ENCODE results near the gene MMP19.

The MMP19 gene, protein sequence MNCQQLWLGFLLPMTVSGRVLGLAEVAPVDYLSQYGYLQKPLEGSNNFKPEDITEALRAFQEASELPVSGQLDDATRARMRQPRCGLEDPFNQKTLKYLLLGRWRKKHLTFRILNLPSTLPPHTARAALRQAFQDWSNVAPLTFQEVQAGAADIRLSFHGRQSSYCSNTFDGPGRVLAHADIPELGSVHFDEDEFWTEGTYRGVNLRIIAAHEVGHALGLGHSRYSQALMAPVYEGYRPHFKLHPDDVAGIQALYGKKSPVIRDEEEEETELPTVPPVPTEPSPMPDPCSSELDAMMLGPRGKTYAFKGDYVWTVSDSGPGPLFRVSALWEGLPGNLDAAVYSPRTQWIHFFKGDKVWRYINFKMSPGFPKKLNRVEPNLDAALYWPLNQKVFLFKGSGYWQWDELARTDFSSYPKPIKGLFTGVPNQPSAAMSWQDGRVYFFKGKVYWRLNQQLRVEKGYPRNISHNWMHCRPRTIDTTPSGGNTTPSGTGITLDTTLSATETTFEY

DNA sequence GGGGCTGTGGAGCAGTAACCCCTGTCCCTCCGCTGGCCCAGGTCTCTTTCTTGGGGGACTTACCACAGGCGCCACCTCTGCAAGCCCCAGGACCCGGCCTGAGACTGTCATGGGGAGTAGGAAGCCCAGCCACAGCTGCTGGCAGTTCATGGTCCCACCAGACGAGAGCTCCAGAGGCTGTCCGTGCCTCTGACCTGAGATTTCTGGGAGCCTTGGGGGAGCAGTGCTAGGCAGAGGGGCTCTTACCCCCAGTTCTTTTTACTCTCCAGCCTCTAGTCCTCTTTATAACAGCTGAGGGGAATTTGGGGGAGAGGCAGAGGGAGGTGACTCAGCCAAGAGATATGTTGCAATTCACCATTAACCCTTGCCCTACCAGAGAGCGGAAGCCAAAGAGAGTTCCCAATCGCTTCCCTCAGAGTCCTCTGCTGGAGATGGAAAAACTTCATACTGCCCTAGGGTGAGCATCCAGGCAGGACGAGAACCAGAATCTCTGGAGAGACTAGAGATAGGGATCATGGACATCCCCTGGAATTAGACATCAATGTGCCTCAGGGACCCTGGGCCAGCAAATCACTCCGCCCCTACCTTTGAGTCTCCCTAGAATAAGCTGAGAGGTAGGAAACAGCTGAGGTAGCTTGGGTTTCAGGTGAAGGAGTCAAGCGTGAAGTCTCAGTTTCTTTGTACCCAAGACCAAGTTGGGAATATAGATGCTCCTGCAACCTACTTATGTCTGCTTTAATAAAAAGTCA is at the start of gene MMP19:
Gene MMP19 (minus strand): TSS at position 256 of the 749 bp plus-strand sequence. CDS start 106 bp downstream, at position 150.
- no peaks in the 10 kb centered on the region for H3K36me3 ChIP-seq (ENCODE audit: insufficient read depth)
- H3K79me2 ChIP-seq (ENCODE audit: insufficient read depth, low read depth): no peaks in the 10 kb centered on the region
- H3K27ac ChIP-seq: no peak within 1 kb of the TSS
- H3K4me2 ChIP-seq: no peak within 1 kb of the TSS
- H3K4me3 ChIP-seq (IDR thresholded peaks at IDR 0.05; ENCODE audit: insufficient read depth, low read depth, low read length): no peak within 1 kb of the TSS
- H4K20me1 ChIP-seq (ENCODE audit: insufficient read depth): no peaks in the 10 kb centered on the region
- TF ChIP-seq, protein P1, sequence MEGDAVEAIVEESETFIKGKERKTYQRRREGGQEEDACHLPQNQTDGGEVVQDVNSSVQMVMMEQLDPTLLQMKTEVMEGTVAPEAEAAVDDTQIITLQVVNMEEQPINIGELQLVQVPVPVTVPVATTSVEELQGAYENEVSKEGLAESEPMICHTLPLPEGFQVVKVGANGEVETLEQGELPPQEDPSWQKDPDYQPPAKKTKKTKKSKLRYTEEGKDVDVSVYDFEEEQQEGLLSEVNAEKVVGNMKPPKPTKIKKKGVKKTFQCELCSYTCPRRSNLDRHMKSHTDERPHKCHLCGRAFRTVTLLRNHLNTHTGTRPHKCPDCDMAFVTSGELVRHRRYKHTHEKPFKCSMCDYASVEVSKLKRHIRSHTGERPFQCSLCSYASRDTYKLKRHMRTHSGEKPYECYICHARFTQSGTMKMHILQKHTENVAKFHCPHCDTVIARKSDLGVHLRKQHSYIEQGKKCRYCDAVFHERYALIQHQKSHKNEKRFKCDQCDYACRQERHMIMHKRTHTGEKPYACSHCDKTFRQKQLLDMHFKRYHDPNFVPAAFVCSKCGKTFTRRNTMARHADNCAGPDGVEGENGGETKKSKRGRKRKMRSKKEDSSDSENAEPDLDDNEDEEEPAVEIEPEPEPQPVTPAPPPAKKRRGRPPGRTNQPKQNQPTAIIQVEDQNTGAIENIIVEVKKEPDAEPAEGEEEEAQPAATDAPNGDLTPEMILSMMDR (conservative IDR thresholded peaks at IDR 0.05; ENCODE audit: low read depth, low read length): no peak
- no peaks in the 10 kb centered on the region for H3K4me1 ChIP-seq (ENCODE audit: low read depth, poor library complexity, severe bottlenecking)
- H3K9ac ChIP-seq: no peak within 1 kb of the TSS
- no peaks in the 10 kb centered on the region; the same call in 1 of the 2 replicates for H3K27me3 ChIP-seq (ENCODE audit: insufficient read depth, low read depth)
- no peak within 1 kb of the TSS for H2AFZ ChIP-seq (ENCODE audit: low read depth)

DNA sequence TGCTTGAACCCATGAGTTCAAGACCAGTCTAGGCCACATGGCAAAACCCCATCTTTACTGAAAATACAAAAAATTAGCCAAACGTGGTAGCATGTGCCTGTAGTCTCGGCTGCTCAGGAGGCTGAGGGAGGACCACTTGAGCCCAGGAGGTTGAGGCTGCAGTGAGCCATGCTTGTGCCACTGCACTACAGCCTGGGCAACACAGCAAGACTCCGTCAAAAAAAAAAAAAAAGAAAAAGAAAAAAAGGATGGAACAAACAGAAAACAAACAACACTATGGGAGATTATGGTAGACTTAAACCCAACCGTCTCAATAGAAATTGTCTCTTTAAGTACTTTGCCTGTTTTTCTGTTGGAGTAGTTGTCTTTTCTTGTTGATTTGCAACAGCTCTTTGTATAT is 48.6 kb upstream of the MMP19 start:
- TF ChIP-seq, protein P1 (conservative IDR thresholded peaks at IDR 0.05; ENCODE audit: low read depth, low read length): no peak
- Histone ChIP-seq H3K36me3 (ENCODE audit: insufficient read depth) (no peaks in the 10 kb centered on the region), H4K20me1 (ENCODE audit: insufficient read depth) (no peaks in the 10 kb centered on the region), H3K4me1 (ENCODE audit: low read depth, poor library complexity, severe bottlenecking) (no peaks in the 10 kb centered on the region), H3K27ac (no peak overlapping the region), H3K9ac (no peak overlapping the region), H3K4me3 (IDR thresholded peaks at IDR 0.05; ENCODE audit: insufficient read depth, low read depth, low read length) (no peak overlapping the region), H2AFZ (ENCODE audit: low read depth) (no peak overlapping the region), H3K4me2 (no peak overlapping the region), H3K27me3 (ENCODE audit: insufficient read depth, low read depth) (no peaks in the 10 kb centered on the region), H3K79me2 (ENCODE audit: insufficient read depth, low read depth) (no peaks in the 10 kb centered on the region)

DNA sequence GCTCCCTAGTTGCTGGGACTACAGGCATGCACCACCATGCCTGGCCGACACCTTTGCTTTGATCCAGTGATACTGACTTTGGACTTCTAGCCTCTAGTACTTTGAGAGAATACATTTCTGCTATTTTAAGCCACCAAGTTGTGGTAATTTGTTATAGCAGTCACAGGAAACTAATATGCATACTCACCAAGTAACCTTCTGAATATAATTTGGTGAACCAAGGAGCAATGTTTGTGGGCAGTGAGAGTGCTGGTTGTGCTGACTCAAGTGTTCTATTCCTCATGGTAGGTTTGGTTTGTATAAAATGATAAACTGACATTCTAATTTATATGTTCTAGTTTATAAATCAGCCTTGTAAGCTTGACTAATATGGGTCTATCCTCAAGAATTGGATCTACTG is 42.4 kb upstream of the MMP19 start:
- no peak overlapping the region for H3K4me3 ChIP-seq (IDR thresholded peaks at IDR 0.05; ENCODE audit: insufficient read depth, low read depth, low read length)
- no peaks in the 10 kb centered on the region for H3K27me3 ChIP-seq (ENCODE audit: insufficient read depth, low read depth)
- no peak overlapping the region for H3K4me2 ChIP-seq
- TF ChIP-seq, protein P1 (conservative IDR thresholded peaks at IDR 0.05; ENCODE audit: low read depth, low read length): no peak
- no peak overlapping the region for H3K9ac ChIP-seq
- no peak overlapping the region for H3K27ac ChIP-seq
- H3K79me2 ChIP-seq (ENCODE audit: insufficient read depth, low read depth): no peaks in the 10 kb centered on the region
- H4K20me1 ChIP-seq (ENCODE audit: insufficient read depth): no peaks in the 10 kb centered on the region
- no peak overlapping the region for H2AFZ ChIP-seq (ENCODE audit: low read depth)
- no peaks in the 10 kb centered on the region for H3K36me3 ChIP-seq (ENCODE audit: insufficient read depth)
- H3K4me1 ChIP-seq (ENCODE audit: low read depth, poor library complexity, severe bottlenecking): peaks cover 16% of the 10 kb centered on the region

DNA sequence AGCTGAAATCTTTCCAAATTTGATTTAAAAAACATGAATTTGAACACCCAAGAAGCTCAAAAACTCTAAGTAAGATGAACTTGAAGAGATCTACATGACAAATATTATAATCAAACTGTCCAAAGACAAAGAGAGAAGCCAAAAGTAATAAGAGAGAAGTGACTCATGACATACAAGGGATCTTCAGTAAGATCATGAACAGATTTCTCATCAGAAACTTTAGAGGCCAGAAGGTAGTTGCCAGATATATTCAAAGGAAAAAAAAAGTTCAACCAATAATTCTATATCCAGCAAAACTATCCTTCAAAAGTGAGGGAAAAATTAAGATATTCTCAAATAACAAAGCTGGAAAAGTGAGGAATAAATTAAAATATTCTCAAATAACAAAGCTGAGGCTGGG is 35.1 kb upstream of the MMP19 start:
- Histone ChIP-seq H2AFZ (ENCODE audit: low read depth) (no peak overlapping the region), H3K27me3 (ENCODE audit: insufficient read depth, low read depth) (no peaks in the 10 kb centered on the region), H3K4me3 (IDR thresholded peaks at IDR 0.05; ENCODE audit: insufficient read depth, low read depth, low read length) (no peak overlapping the region), H4K20me1 (ENCODE audit: insufficient read depth) (no peaks in the 10 kb centered on the region), H3K27ac (no peak overlapping the region), H3K9ac (no peak overlapping the region), H3K79me2 (ENCODE audit: insufficient read depth, low read depth) (no peaks in the 10 kb centered on the region), H3K4me1 (ENCODE audit: low read depth, poor library complexity, severe bottlenecking) (peaks cover 30% of the 10 kb centered on the region), H3K36me3 (ENCODE audit: insufficient read depth) (no peaks in the 10 kb centered on the region), H3K4me2 (no peak overlapping the region)
- TF ChIP-seq, protein P1 (conservative IDR thresholded peaks at IDR 0.05; ENCODE audit: low read depth, low read length): no peak

Measured in KMS-11 (cell line).